Measurements from ENCODE around the gene METTL25. TPM values are rescaled to one million over a fixed set of nuclear protein-coding genes. Genes with fewer than 3 reads are reported as not detected.

Gene METTL25
- total RNA-seq, 4 donors from 2014 or later, result 13.7 to 32.3 (median 24.7) TPM

- WGBS, 2 donors (ENCODE audit: low coverage in 1 of 2), result 87 to 91% methylated on average over 2 to 4 of the region's 4 CpGs
Observed at GRCh38 chr12:82438356-82438755, 80.0 kb downstream of the METTL25 start.

GRCh38 chr12:82440885-82441284 is 82.6 kb downstream of the METTL25 start:
- ATAC-seq, result no peak
- Histone ChIP-seq H3K36me3 (peaks cover 0 to 50% of the 10 kb centered on the region in 2 donors), H3K9me3 (no peaks in the 10 kb centered on the region), H3K4me1 (no peaks in the 10 kb centered on the region), H3K27ac (no peak overlapping the region), H3K27me3 (no peaks in the 10 kb centered on the region), H3K4me3 (no peak overlapping the region)
- TF ChIP-seq EP300 (IDR thresholded peaks at IDR 0.05) (no peak), POLR2AphosphoS5 (IDR thresholded peaks at IDR 0.05) (no peak), CTCF (IDR thresholded peaks at IDR 0.05) (no peak), POLR2A (IDR thresholded peaks at IDR 0.05) (no peak)
- WGBS, 2 donors (ENCODE audit: low coverage in 1 of 2), result 88 to 100% methylated on average over 1 of the region's 1 CpG

More at GRCh38 chr12:82438356-82438755, 80.0 kb downstream of the METTL25 start:
- H3K4me1 ChIP-seq, result no peaks in the 10 kb centered on the region
- H3K36me3 ChIP-seq, result peaks cover 0 to 30% of the 10 kb centered on the region in 2 donors
- ATAC-seq, result no peak
- H3K27me3 ChIP-seq, result no peaks in the 10 kb centered on the region
- no peak overlapping the region for H3K27ac ChIP-seq
- no peaks in the 10 kb centered on the region for H3K9me3 ChIP-seq
- TF ChIP-seq CTCF (IDR thresholded peaks at IDR 0.05), result no peak
- no peak for TF ChIP-seq EP300 (IDR thresholded peaks at IDR 0.05)
- no peak for TF ChIP-seq POLR2AphosphoS5 (IDR thresholded peaks at IDR 0.05)
- TF ChIP-seq POLR2A (IDR thresholded peaks at IDR 0.05), result no peak
- no peak overlapping the region for H3K4me3 ChIP-seq

GRCh38 chr12:82448911-82449578 is 90.7 kb downstream of the METTL25 start:
- no peak for ATAC-seq
- 90 to 100% methylated on average over 2 of the region's 2 CpGs for WGBS, 2 donors (ENCODE audit: low coverage in 1 of 2)
- TF ChIP-seq EP300 (IDR thresholded peaks at IDR 0.05) (no peak), CTCF (IDR thresholded peaks at IDR 0.05) (no peak), POLR2AphosphoS5 (IDR thresholded peaks at IDR 0.05) (no peak), POLR2A (IDR thresholded peaks at IDR 0.05) (no peak)
- Histone ChIP-seq H3K27ac (no peak overlapping the region), H3K9me3 (no peaks in the 10 kb centered on the region), H3K36me3 (peaks cover 0 to 13% of the 10 kb centered on the region in 2 donors), H3K4me1 (no peaks in the 10 kb centered on the region), H3K27me3 (no peaks in the 10 kb centered on the region), H3K4me3 (no peak overlapping the region)

- WGBS, 2 donors (ENCODE audit: low coverage in 1 of 2), result 53 to 90% methylated on average over 2 of the region's 2 CpGs
- Histone ChIP-seq H3K27me3 (no peaks in the 10 kb centered on the region), H3K9me3 (no peaks in the 10 kb centered on the region), H3K36me3 (peaks cover 0 to 40% of the 10 kb centered on the region in 2 donors), H3K4me1 (no peaks in the 10 kb centered on the region), H3K27ac (no peak overlapping the region), H3K4me3 (no peak overlapping the region)
- no peak for ATAC-seq
- TF ChIP-seq POLR2A (IDR thresholded peaks at IDR 0.05) (no peak), CTCF (IDR thresholded peaks at IDR 0.05) (no peak), POLR2AphosphoS5 (IDR thresholded peaks at IDR 0.05) (no peak), EP300 (IDR thresholded peaks at IDR 0.05) (no peak)
Observed at GRCh38 chr12:82456633-82457032, 98.3 kb downstream of the METTL25 start.

GRCh38 chr12:82458101-82458500 is 99.8 kb downstream of the METTL25 start:
- H3K4me1 ChIP-seq, result no peaks in the 10 kb centered on the region
- 91 to 100% methylated on average over 1 of the region's 1 CpG for WGBS, 2 donors (ENCODE audit: low coverage in 1 of 2)
- H3K36me3 ChIP-seq, result peaks cover 0 to 50% of the 10 kb centered on the region in 2 donors
- no peaks in the 10 kb centered on the region for H3K9me3 ChIP-seq
- TF ChIP-seq POLR2AphosphoS5 (IDR thresholded peaks at IDR 0.05), result no peak
- no peak for TF ChIP-seq EP300 (IDR thresholded peaks at IDR 0.05)
- no peak for TF ChIP-seq CTCF (IDR thresholded peaks at IDR 0.05)
- TF ChIP-seq POLR2A (IDR thresholded peaks at IDR 0.05), result no peak
- H3K4me3 ChIP-seq, result no peak overlapping the region
- H3K27me3 ChIP-seq, result no peaks in the 10 kb centered on the region
- ATAC-seq, result no peak
- H3K27ac ChIP-seq, result no peak overlapping the region
